Loucy (cell line): ENCODE data around the gene TACR1.

ENCODE experiments used
- H2AFZ ChIP-seq: fragments of 200-600 bp; sonication (generic); 2 replicates; pipeline ENCODE4 v1.6.0; 2016; ENCODE audit warnings: antibody characterized with exemption, mild to moderate bottlenecking, low read length, moderate library complexity
- H3F3A ChIP-seq: fragments of 200-600 bp; 2 replicates; pipeline ENCODE4 v1.6.0; 2016; ENCODE audit warnings: antibody characterized with exemption, low read depth, mild to moderate bottlenecking
- H3K27me3 ChIP-seq: fragments of 200-600 bp; sonication (generic); 2 replicates; pipeline ENCODE4 v1.6.1; 2014; ENCODE audit warnings: low read length, mild to moderate bottlenecking; ENCODE audit not compliant: insufficient read depth, poor library complexity, severe bottlenecking
- H3K36me3 ChIP-seq: fragments of 200-600 bp; sonication (generic); 2 replicates; pipeline ENCODE4 v1.6.1; 2016; ENCODE audit warnings: low read length; ENCODE audit not compliant: insufficient read depth
- H3K4me1 ChIP-seq: fragments of 200-600 bp; sonication (generic); 2 replicates; pipeline ENCODE4 v1.5.1; 2014; ENCODE audit warnings: low read length, mild to moderate bottlenecking; ENCODE audit not compliant: insufficient read depth, poor library complexity, severe bottlenecking
- H3K4me2 ChIP-seq: fragments of 200-600 bp; sonication (generic); 2 replicates; pipeline ENCODE4 v1.6.0; 2014; ENCODE audit warnings: antibody characterized with exemption, low read length, low read depth, mild to moderate bottlenecking; ENCODE audit not compliant: poor library complexity, severe bottlenecking
- H3K4me3 ChIP-seq: fragments of 200-600 bp; sonication (generic); 2 replicates; pipeline ENCODE4 v1.5.1; 2014; ENCODE audit warnings: low read length, mild to moderate bottlenecking, mixed read lengths; ENCODE audit not compliant: poor library complexity, severe bottlenecking
- H3K79me2 ChIP-seq: fragments of 200-600 bp; sonication (generic); 2 replicates; pipeline ENCODE4 v1.6.1; 2014; ENCODE audit warnings: low read length; ENCODE audit not compliant: insufficient read depth
- H3K9ac ChIP-seq: fragments of 200-600 bp; sonication (generic); 2 replicates; pipeline ENCODE4 v1.6.0; 2014; ENCODE audit warnings: mild to moderate bottlenecking, low read depth, low read length, moderate library complexity; ENCODE audit not compliant: poor library complexity, severe bottlenecking
- H3K9me2 ChIP-seq: fragments of 200-600 bp; sonication (generic); replicated peaks from 2 replicates; pipeline ENCODE4 v1.6.1; 2016; ENCODE audit warnings: low read depth, low read length, mixed read lengths
- H3K9me3 ChIP-seq: fragments of 200-600 bp; sonication (generic); 2 replicates; pipeline ENCODE4 v1.6.1; 2014; ENCODE audit warnings: mild to moderate bottlenecking, antibody characterized with exemption, low read length, low read depth; ENCODE audit not compliant: insufficient read depth
- H4K20me1 ChIP-seq: fragments of 200-600 bp; sonication (generic); 2 replicates; pipeline ENCODE4 v1.6.0; 2014; ENCODE audit warnings: antibody characterized with exemption, low read length, mild to moderate bottlenecking; ENCODE audit not compliant: insufficient read depth, poor library complexity, severe bottlenecking
- CTCF ChIP-seq: fragments of 200-600 bp; sonication (generic); conservative IDR thresholded peaks from 2 replicates; pipeline ENCODE4 v1.5.1; 2014; ENCODE audit warnings: mild to moderate bottlenecking, antibody characterized with exemption, low read length
- EZH2phosphoT487 ChIP-seq: fragments of 200-600 bp; IDR thresholded peaks from 2 replicates; pipeline ENCODE4 v1.6.1; 2018; ENCODE audit warnings: antibody characterized with exemption, mild to moderate bottlenecking, moderate library complexity, borderline replicate concordance

The TACR1 gene

GRCh38 chr2:75055142-75055819, 144.0 kb downstream of the TACR1 start:
- Histone ChIP-seq H4K20me1 (no peaks in the 10 kb centered on the region), H2AFZ (peak overlapping the region; percentile 14; the same call in 1 of the 2 replicates), H3F3A (no peaks in the 10 kb centered on the region), H3K79me2 (no peaks in the 10 kb centered on the region), H3K4me2 (peak overlapping the region; percentile 25), H3K9me3 (no peaks in the 10 kb centered on the region), H3K4me1 (peaks cover 13% of the 10 kb centered on the region), H3K9ac (no peak overlapping the region), H3K36me3 (no peaks in the 10 kb centered on the region), H3K9me2 (no peaks in the 10 kb centered on the region), H3K27me3 (no peaks in the 10 kb centered on the region), H3K4me3 (no peak overlapping the region)
- TF ChIP-seq EZH2phosphoT487 (no peak), CTCF (no peak)

GRCh38 chr2:75054296-75054695, 145.0 kb downstream of the TACR1 start:
- Histone ChIP-seq H3K9me2 (no peaks in the 10 kb centered on the region), H3F3A (no peaks in the 10 kb centered on the region), H3K9ac (no peak overlapping the region), H3K4me3 (no peak overlapping the region), H3K27me3 (no peaks in the 10 kb centered on the region), H4K20me1 (no peaks in the 10 kb centered on the region), H3K79me2 (no peaks in the 10 kb centered on the region), H3K4me1 (peaks cover 13% of the 10 kb centered on the region), H3K4me2 (no peak overlapping the region), H2AFZ (no peak overlapping the region), H3K36me3 (no peaks in the 10 kb centered on the region), H3K9me3 (no peaks in the 10 kb centered on the region)
- TF ChIP-seq CTCF (no peak), EZH2phosphoT487 (no peak)

GRCh38 chr2:75053484-75054112, 145.7 kb downstream of the TACR1 start:
- TF ChIP-seq CTCF (peak; percentile 77), EZH2phosphoT487 (no peak)
- H3K27me3 ChIP-seq: no peaks in the 10 kb centered on the region
- H3K79me2 ChIP-seq: no peaks in the 10 kb centered on the region
- H3K4me1 ChIP-seq: peaks cover 13% of the 10 kb centered on the region
- no peaks in the 10 kb centered on the region for H3F3A ChIP-seq
- H3K4me2 ChIP-seq: no peak overlapping the region
- H4K20me1 ChIP-seq: no peaks in the 10 kb centered on the region
- H3K9me2 ChIP-seq: no peaks in the 10 kb centered on the region
- H2AFZ ChIP-seq: no peak overlapping the region
- H3K36me3 ChIP-seq: no peaks in the 10 kb centered on the region
- H3K4me3 ChIP-seq: no peak overlapping the region
- H3K9me3 ChIP-seq: no peaks in the 10 kb centered on the region
- H3K9ac ChIP-seq: no peak overlapping the region
